ENCODE data around the gene PSORS1C2. TPM values are rescaled to one million over a fixed set of nuclear protein-coding genes. Genes with fewer than 3 reads are reported as not detected.
A peak's percentile ranks its signal among the peaks of the same experiment; 100 is the strongest.

The PSORS1C2 gene
- total RNA-seq, 1 donor: not detected

DNA sequence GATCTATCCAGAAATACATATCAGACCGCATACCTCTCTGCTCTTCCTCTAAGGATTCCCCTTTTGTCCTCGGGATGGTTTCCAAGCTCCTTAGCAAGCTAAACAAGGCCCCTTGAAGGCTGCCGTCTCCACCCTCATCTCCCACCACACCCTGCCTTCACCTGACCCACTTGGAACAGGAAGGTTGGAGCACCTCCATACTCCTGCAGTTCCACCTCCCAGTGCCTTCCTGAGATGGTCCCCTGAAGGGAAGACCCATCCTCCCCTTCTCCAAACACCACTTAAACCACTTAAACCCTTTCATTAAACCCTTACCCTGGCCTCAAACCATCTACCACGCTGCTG is 40.1 kb upstream of the PSORS1C2 start:
- TF ChIP-seq CTCF (IDR thresholded peaks at IDR 0.05; ENCODE audit: insufficient read depth, low read length): no peak
- no peak for DNase-seq (ENCODE audit: low read depth)
- no peak overlapping the region for H3K4me3 ChIP-seq (ENCODE audit: low read depth, low read length)

GRCh38 chr6:31178143-31179041 is 39.5 kb upstream of the PSORS1C2 start:
- no peak for TF ChIP-seq CTCF (IDR thresholded peaks at IDR 0.05; ENCODE audit: insufficient read depth, low read length)
- H3K4me3 ChIP-seq (ENCODE audit: low read depth, low read length): no peak overlapping the region
- DNase-seq (ENCODE audit: low read depth): peak; percentile 25

DNA sequence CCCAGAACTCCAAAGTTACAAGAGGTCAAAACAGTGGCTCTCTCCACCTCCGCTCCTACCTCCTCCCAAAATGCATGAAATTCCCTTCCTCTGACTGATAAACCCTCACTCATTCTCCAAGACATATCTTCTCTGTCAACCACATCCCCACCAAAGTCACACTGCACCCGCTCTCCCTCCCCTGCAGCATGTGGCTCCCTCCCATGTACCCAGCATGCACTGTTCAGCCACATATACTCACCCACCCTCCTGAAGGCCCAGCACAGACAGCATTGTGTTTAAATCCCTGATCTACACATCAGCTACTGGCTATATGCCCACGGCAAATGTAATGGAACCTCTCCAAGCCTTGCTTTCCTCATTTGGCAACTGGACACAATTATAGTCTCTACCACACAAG is 37.1 kb upstream of the PSORS1C2 start:
- H3K4me3 ChIP-seq (ENCODE audit: low read depth, low read length): no peak overlapping the region
- no peak for TF ChIP-seq CTCF (IDR thresholded peaks at IDR 0.05; ENCODE audit: insufficient read depth, low read length)
- peak; percentile 63 for DNase-seq (ENCODE audit: low read depth)

DNA sequence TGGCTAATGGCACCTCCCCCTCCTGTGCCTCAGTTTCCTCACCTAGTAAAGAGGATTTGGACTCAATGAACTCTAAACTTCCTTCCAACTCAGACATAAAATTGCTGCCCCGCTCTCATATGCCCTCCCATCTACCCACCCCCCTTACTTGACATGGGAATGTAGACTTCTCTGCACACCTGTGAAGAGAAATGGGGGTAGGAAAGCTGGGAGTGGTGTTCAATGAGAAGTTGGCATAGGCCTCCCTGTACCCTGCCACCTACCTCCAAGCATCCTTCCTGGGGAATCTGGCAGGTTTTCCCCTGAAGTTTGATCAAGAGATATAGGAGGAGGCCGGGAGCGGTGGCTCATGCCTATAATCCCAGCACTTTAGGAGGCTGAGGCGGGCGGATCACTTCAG is 35.5 kb upstream of the PSORS1C2 start:
- no peak overlapping the region for H3K4me3 ChIP-seq (ENCODE audit: low read depth, low read length)
- no peak for DNase-seq (ENCODE audit: low read depth)
- TF ChIP-seq CTCF (IDR thresholded peaks at IDR 0.05; ENCODE audit: insufficient read depth, low read length): no peak

DNA sequence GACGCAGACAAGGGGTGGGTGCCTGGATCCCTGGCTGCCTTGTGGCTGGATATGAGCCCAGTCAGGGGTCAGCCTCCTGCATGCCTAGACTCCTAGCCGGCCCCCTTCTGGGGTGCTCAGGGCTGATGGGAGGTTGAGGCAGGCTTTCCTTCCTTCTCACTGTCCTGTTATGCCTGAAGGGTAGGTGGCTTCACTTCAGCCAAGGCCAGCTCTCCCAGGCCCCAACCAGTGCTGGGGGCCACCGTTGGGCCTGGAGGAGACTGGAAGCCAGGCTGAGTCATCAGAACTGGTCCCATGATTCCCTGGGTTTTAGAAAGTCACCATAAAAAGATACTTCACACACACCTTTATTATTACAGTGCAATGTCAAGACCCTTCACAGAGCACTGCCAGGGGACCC is 34.5 kb upstream of the PSORS1C2 start:
- no peak overlapping the region for H3K4me3 ChIP-seq (ENCODE audit: low read depth, low read length)
- DNase-seq (ENCODE audit: low read depth): no peak
- TF ChIP-seq CTCF (IDR thresholded peaks at IDR 0.05; ENCODE audit: insufficient read depth, low read length): no peak

- no peak for DNase-seq (ENCODE audit: low read depth)
- H3K4me3 ChIP-seq (ENCODE audit: low read depth, low read length): no peak overlapping the region
- TF ChIP-seq CTCF (IDR thresholded peaks at IDR 0.05; ENCODE audit: insufficient read depth, low read length): no peak
These were observed 34.1 kb upstream of the PSORS1C2 start for GRCh38 chr6:31172973-31173384.

Data from fibroblast of the aortic adventitia (primary cell).